Parathyroid adenoma (tissue), 2 donors: ENCODE results near the gene FSTL4.

ENCODE experiments used
- H2AFZ ChIP-seq: fragments of 300-600 bp; sonication (generic); one replicate; pipeline ENCODE4 v1.7.0; 2017; ENCODE audit warnings: antibody characterized with exemption, mild to moderate bottlenecking
- H3K27ac ChIP-seq: fragments of 300-600 bp; sonication (generic); one replicate; pipeline ENCODE4 v1.7.0; 2017
- H3K27me3 ChIP-seq: fragments of 300-600 bp; sonication (generic); one replicate; pipeline ENCODE4 v1.7.0; 2017; ENCODE audit warnings: low read length; ENCODE audit not compliant: control insufficient read depth, insufficient read depth
- H3K36me3 ChIP-seq: fragments of 300-600 bp; sonication (generic); one replicate; pipeline ENCODE4 v1.7.0; 2017; ENCODE audit warnings: low read length; ENCODE audit not compliant: control insufficient read depth, insufficient read depth
- H3K4me1 ChIP-seq: fragments of 300-600 bp; sonication (generic); one replicate; pipeline ENCODE4 v1.7.0; 2017; ENCODE audit warnings: control low read depth
- H3K4me2 ChIP-seq: fragments of 300-600 bp; sonication (generic); one replicate; pipeline ENCODE4 v1.7.0; 2017; ENCODE audit warnings: low read length
- H3K4me3 ChIP-seq: fragments of 300-600 bp; sonication (generic); one replicate; pipeline ENCODE4 v1.7.0; 2017; ENCODE audit warnings: low read depth, low read length
- H3K79me2 ChIP-seq: fragments of 300-600 bp; sonication (generic); one replicate; pipeline ENCODE4 v1.7.0; 2017; ENCODE audit warnings: control low read depth
- H3K9ac ChIP-seq: fragments of 300-600 bp; sonication (generic); one replicate; pipeline ENCODE4 v1.7.0; 2017; ENCODE audit warnings: mild to moderate bottlenecking
- H3K9me3 ChIP-seq: fragments of 300-600 bp; sonication (generic); one replicate; pipeline ENCODE4 v1.7.0; 2017; ENCODE audit warnings: low read length; ENCODE audit not compliant: control insufficient read depth
- TF ChIP-seq, protein P1 (sequence below): fragments of 300-600 bp; sonication (generic); IDR thresholded peaks from one replicate; pipeline ENCODE4 v1.7.0; 2017; ENCODE audit warnings: antibody characterized with exemption, mild to moderate bottlenecking
- donor health status: primary hyperparathyroidism.

The FSTL4 gene

DNA sequence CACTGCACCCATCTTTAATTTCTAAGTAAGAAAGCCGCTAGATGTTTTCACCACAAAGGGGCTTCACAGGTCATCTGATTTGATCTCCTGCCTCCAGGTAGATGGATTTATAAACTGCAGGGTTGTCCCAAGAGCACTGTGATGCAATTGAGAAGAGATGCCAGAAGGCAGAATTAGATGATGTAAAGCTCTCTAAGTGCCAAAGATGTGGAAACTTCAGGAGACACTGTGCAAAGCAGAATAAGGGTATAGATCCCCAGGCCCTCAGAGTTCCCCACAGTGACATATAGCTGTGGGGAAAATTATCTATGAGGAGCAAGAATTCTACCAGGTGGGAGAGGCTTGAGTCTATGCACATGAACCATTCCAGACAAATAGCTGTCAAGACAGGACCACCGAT, 90.5 kb downstream of the FSTL4 start:
- Histone ChIP-seq H3K36me3 (no peaks in the 10 kb centered on the region), H3K4me1 (peaks cover 46% of the 10 kb centered on the region), H3K4me2 (no peak overlapping the region), H3K9me3 (no peaks in the 10 kb centered on the region), H3K79me2 (no peaks in the 10 kb centered on the region), H3K9ac (no peak overlapping the region), H3K4me3 (no peak overlapping the region), H2AFZ (no peak overlapping the region), H3K27me3 (no peaks in the 10 kb centered on the region), H3K27ac (peak overlapping the region; percentile 73)
- TF ChIP-seq, protein P1, sequence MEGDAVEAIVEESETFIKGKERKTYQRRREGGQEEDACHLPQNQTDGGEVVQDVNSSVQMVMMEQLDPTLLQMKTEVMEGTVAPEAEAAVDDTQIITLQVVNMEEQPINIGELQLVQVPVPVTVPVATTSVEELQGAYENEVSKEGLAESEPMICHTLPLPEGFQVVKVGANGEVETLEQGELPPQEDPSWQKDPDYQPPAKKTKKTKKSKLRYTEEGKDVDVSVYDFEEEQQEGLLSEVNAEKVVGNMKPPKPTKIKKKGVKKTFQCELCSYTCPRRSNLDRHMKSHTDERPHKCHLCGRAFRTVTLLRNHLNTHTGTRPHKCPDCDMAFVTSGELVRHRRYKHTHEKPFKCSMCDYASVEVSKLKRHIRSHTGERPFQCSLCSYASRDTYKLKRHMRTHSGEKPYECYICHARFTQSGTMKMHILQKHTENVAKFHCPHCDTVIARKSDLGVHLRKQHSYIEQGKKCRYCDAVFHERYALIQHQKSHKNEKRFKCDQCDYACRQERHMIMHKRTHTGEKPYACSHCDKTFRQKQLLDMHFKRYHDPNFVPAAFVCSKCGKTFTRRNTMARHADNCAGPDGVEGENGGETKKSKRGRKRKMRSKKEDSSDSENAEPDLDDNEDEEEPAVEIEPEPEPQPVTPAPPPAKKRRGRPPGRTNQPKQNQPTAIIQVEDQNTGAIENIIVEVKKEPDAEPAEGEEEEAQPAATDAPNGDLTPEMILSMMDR = no peak

DNA sequence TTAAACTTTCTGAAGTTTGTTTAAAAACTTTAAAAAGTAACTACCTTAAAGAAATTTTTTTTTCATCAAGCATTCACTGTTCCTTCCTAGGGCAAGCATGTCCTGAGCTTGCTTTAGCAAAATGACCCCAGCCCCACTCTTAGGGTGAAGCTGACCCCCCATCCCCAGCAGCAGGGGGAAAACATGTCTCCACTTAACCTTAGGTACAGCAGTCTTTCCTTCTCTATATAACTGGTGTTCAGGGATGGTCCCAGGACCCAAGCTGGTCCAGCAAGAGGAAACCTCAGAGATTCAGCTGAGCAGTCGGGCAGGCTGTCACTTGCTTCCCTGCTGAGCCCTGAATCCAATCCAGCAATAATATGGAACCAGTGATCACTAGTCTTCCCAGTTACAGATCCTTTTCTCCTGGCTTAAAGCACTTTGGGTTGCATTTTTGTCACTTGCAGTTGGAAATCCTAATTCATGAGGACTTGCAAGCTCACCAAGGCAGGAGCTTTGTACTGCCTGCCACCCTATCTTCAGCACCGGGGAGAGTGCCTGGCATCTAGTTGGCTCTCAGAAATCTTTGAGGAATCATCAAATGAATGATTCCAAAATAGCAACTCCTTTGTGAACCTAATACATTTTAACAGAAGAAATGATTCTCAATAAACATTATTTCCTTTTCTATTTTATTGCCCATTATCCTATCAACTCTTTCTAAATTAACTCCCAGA, 91.2 kb downstream of the FSTL4 start:
- H3K27me3 ChIP-seq = no peaks in the 10 kb centered on the region
- no peak overlapping the region for H2AFZ ChIP-seq
- no peak overlapping the region for H3K4me2 ChIP-seq
- H3K9me3 ChIP-seq = no peaks in the 10 kb centered on the region
- TF ChIP-seq, protein P1 = no peak
- peaks cover 45% of the 10 kb centered on the region for H3K4me1 ChIP-seq
- no peak overlapping the region for H3K9ac ChIP-seq
- H3K36me3 ChIP-seq = no peaks in the 10 kb centered on the region
- no peaks in the 10 kb centered on the region for H3K79me2 ChIP-seq
- H3K27ac ChIP-seq = peak overlapping the region; percentile 20
- no peak overlapping the region for H3K4me3 ChIP-seq

DNA sequence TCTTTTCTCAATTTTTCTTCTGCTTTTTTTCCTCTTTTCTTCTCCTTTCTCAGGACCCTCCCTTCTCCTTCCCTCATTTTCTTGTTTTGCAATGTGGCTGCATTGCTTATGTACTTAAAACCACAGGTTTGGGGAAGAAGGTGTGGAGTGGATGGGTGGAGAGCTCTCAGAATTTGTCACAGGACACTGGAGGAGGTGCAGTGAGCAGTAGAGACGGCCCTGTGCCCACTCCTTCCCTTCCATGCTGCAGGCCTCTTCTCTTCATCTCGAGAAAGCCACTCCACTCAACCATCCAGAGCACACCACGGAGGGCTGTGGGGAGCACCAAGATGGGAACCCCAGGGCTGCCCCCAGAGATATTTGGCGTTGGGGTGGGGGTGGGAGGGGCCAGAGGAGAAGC, 92.3 kb downstream of the FSTL4 start:
- H2AFZ ChIP-seq = peak overlapping the region; percentile 44
- H3K9me3 ChIP-seq = no peaks in the 10 kb centered on the region
- TF ChIP-seq, protein P1 = no peak

DNA sequence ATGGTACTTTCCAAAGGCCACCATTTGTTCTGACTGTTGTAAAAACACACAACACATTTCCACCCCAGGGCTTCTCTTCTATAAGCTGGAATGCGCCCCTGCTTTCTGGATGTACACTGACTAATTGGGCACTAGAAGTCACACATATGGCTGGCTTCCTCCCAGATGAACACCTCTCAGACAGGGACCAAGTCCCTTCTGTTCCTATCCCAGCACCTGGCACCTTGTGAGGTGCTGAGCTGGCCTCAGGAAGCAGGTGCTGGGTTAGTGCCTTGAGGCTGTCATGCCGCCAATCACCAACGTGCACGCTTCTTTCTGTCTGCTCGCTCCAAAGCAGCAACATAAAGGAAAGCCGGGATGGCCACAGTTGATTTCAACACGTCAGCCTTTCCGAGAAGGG, 93.2 kb downstream of the FSTL4 start:
- no peaks in the 10 kb centered on the region for H3K9me3 ChIP-seq
- H3K36me3 ChIP-seq = no peaks in the 10 kb centered on the region
- peak overlapping the region; percentile 59 for H3K27ac ChIP-seq
- no peaks in the 10 kb centered on the region for H3K79me2 ChIP-seq
- no peak overlapping the region for H3K4me2 ChIP-seq
- no peak overlapping the region for H3K9ac ChIP-seq
- TF ChIP-seq, protein P1 = no peak
- H3K27me3 ChIP-seq = no peaks in the 10 kb centered on the region
- H2AFZ ChIP-seq = peak overlapping the region; percentile 44
- H3K4me1 ChIP-seq = peaks cover 27% of the 10 kb centered on the region
- H3K4me3 ChIP-seq = no peak overlapping the region

More for the DNA sequence above, 92.3 kb downstream of the FSTL4 start:
- Histone ChIP-seq H3K4me1 (peaks cover 34% of the 10 kb centered on the region), H3K36me3 (no peaks in the 10 kb centered on the region), H3K79me2 (no peaks in the 10 kb centered on the region), H3K27me3 (no peaks in the 10 kb centered on the region), H3K27ac (peak overlapping the region; percentile 59), H3K4me2 (no peak overlapping the region), H3K9ac (no peak overlapping the region), H3K4me3 (no peak overlapping the region)

DNA sequence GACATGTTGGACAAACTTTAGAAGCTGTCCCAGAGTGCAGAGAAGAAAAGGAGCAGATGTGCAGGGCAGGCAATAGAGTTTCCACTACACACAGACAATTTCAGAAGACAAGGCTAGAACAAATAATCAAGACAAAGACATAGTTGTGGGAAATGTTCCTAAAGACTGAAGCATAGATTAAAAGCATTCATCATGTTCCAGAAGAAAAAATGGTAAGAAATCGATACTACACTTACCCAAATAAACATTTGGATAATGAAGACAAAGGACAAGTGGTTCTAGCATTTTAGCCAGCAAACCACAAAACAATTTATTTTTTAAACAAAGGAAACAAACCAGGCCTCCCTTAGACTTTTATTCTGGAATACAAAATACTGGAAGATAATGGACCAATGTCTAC, 97.9 kb downstream of the FSTL4 start:
- no peaks in the 10 kb centered on the region for H3K79me2 ChIP-seq
- no peaks in the 10 kb centered on the region for H3K36me3 ChIP-seq
- H3K27ac ChIP-seq = no peak overlapping the region
- H3K27me3 ChIP-seq = no peaks in the 10 kb centered on the region
- H3K9ac ChIP-seq = no peak overlapping the region
- no peak overlapping the region for H2AFZ ChIP-seq
- no peak overlapping the region for H3K4me2 ChIP-seq
- H3K4me3 ChIP-seq = no peak overlapping the region
- TF ChIP-seq, protein P1 = no peak
- H3K4me1 ChIP-seq = peaks cover 19% of the 10 kb centered on the region
- no peaks in the 10 kb centered on the region for H3K9me3 ChIP-seq
